Lower leg skin (tissue), 4 donors: ENCODE measurements around the gene MAP1LC3A. TPM values are rescaled to one million over a fixed set of nuclear protein-coding genes. Genes with fewer than 3 reads are reported as not detected.
A peak's percentile ranks its signal among the peaks of the same experiment; 100 is the strongest.

Source experiments
- DNase-seq, 2 donors: peaks; one replicate each; pipeline ENCODE4 v3.0.0-alpha.2; 2019; ENCODE audit warnings: low spot score in 2 of 2
- H3K4me3 ChIP-seq: fragments of 200-600 bp; sonication (generic); 2 replicates; pipeline ENCODE4 v1.5.1; 2017; ENCODE audit warnings: mild to moderate bottlenecking, low read depth; ENCODE audit not compliant: poor library complexity, severe bottlenecking
- POLR2A ChIP-seq, 2 donors: fragments of 450-650 bp; IDR thresholded peaks; one replicate each; pipeline ENCODE4 v1.6.1; 2016 to 2017; ENCODE audit warnings: antibody characterized with exemption in 2 of 2, mild to moderate bottlenecking in 1 of 2, moderate library complexity in 1 of 2
- WGBS, 2 donors: methylation state at CpG; one replicate each; pipeline ENCODE4 v1.1.5; 2018; 5-methylcytosine and 5-hydroxymethylcytosine counted together
- intact Hi-C: fragments of 100-400 bp; cut with DNase I; formaldehyde crosslinking; loops from one replicate; pipeline ENCODE4 v1.15.0; 2023; ENCODE audit warnings: low total_unique reads
- total RNA-seq, 4 donors: library from RNA; depleted of rRNA; stranded (reverse); fragments of >200 nt; gene quantifications; one replicate each; pipeline ENCODE4 v1.1.0, GENCODE V29; 2016
- TF ChIP-seq, protein P1 (sequence below), 3 donors: fragments of 450-650 bp; IDR thresholded peaks; one replicate each; pipeline ENCODE4 v1.5.1; 2016; ENCODE audit warnings: antibody characterized with exemption in 3 of 3, mild to moderate bottlenecking in 3 of 3, moderate library complexity in 2 of 3

The MAP1LC3A gene
- total RNA-seq, 4 donors from 2014 or later = 127 to 293 (median 147) TPM

DNA sequence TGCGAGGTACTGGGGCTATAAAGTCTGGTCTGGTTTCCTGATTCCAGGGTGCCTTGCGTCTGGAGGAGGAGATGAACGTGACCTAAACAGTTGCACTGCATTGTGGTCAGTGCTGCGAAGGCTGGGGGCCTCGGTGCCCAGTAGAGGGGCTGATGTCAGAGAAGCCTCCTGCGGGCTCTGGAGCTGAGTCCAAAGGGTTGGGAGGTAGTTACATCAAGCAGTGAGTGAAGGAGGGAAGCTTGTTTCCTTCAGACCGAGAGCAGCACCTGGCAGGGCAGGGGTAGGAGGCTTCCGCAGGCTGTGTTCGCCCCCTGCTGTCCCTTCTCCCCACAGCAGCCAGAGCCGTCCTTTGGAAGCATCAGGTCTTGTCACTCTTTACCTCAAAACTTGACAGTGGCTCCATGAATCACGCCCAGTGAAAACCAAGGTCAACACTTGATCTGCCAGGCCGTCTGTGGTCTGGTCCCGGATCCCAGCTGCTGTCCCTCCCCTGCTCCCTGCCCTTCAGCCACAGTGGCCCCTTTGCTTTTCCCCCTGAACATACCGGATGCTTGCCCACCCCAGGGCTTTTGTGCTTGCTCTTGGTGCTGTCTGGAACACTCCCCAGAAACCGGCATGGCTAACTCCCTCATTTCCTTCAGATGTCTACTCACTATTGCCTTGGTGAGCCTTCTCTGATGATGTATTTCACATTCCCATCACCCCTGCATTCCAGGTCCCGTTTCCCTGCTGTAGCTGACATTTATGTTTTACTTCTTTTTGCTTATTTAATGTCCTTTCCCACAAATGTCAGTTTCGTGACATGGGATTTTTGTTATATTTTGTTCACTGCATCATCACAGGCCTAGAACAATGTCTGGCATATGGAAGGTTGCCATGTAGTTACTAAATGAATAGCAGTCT is 35.3 kb upstream of the MAP1LC3A start:
- H3K4me3 ChIP-seq = no peak overlapping the region
- intact Hi-C loops = no loop called here
- TF ChIP-seq, protein P1, sequence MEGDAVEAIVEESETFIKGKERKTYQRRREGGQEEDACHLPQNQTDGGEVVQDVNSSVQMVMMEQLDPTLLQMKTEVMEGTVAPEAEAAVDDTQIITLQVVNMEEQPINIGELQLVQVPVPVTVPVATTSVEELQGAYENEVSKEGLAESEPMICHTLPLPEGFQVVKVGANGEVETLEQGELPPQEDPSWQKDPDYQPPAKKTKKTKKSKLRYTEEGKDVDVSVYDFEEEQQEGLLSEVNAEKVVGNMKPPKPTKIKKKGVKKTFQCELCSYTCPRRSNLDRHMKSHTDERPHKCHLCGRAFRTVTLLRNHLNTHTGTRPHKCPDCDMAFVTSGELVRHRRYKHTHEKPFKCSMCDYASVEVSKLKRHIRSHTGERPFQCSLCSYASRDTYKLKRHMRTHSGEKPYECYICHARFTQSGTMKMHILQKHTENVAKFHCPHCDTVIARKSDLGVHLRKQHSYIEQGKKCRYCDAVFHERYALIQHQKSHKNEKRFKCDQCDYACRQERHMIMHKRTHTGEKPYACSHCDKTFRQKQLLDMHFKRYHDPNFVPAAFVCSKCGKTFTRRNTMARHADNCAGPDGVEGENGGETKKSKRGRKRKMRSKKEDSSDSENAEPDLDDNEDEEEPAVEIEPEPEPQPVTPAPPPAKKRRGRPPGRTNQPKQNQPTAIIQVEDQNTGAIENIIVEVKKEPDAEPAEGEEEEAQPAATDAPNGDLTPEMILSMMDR (IDR thresholded peaks at IDR 0.05) = peak in 1 of 3 donors; percentile 39
- no peak for TF ChIP-seq POLR2A (IDR thresholded peaks at IDR 0.05)
- peak; percentile 15 to 89 for DNase-seq
- 58% methylated on average over 17 of the region's 17 CpGs for WGBS, 2 donors

DNA sequence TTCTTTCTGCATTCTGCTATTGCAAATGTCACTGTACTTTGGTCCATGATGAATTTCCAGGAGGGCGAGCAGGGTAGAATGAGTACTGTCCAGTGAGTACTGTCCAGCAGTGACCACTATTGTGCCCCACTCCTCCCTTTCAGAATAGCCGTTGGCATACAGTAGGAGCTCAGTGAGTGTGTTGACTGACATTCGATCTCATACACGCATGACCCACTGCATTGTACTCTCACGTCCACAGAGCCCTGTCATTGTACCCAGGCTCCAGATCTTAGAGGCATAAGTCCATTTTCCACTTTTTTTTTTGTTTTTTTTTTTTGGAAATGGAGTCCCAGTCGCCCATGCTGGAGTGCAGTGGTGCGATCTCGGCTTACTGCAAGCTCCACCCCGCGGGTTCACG is 34.1 kb upstream of the MAP1LC3A start:
- WGBS, 2 donors = 86 to 88% methylated on average over 11 of the region's 11 CpGs
- no peak for TF ChIP-seq POLR2A (IDR thresholded peaks at IDR 0.05)
- TF ChIP-seq, protein P1 (IDR thresholded peaks at IDR 0.05) = no peak
- DNase-seq = peak; percentile 8 to 71
- H3K4me3 ChIP-seq = no peak overlapping the region
- intact Hi-C loops = no loop called here

DNA sequence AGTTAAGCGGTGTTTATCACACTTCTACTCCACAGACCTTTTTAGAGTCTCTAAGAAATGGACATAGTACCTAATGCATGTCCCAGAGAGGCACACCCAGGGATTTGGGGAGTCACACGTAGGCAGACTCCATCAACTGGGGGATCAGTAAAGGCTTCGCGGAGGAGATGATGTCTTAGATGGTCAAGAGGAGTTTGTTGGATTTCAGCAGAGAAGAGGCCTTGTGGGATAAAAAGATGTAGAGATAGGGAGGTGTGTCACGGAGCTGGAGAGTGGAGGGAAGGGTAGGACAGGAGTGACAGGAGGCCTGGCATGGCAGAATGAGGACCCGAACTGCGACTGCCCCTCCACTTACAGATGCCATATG is 33.2 kb upstream of the MAP1LC3A start:
- TF ChIP-seq, protein P1 (IDR thresholded peaks at IDR 0.05) = no peak
- TF ChIP-seq POLR2A (IDR thresholded peaks at IDR 0.05) = no peak
- intact Hi-C loops = no loop called here
- no peak overlapping the region for H3K4me3 ChIP-seq
- DNase-seq = no peak
- 66 to 69% methylated on average over 7 of the region's 7 CpGs for WGBS, 2 donors

DNA sequence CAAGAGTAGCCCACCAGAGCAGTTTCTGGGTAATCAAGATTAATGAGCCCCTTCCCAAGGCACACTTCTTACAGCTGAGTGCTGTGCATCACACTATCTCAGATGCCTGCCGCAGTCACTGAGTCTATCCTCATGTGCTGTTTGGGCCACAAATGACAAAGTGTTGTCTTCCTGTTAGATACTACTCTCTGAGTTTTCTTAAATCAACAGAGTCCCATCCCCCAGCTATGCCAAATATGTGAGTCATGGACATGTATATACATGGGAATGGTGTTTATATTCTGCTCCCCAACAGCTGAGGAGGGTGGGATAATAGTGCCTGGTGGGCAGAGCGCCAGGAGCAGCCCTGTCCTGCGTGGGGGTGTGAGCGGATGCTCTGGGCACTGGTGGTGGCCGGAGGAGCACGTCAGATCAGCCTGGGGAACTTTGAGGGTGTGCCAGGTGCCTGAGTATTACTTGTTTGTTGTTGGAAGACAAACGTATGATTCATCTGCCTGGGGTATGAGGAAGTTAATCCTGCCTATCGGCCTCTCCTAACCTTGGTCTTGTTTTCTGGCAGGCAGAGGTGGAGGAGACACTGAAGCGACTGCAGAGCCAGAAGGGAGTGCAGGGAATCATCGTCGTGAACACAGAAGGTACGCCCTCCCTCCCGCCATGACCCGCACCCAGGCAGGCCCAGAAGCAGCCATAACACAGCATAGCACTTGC is 32.7 kb upstream of the MAP1LC3A start:
- intact Hi-C loops = no loop called here
- WGBS, 2 donors = 19 to 25% methylated on average over 14 of the region's 14 CpGs
- H3K4me3 ChIP-seq = no peak overlapping the region
- peak; percentile 90 to 96 for DNase-seq
- TF ChIP-seq, protein P1 (IDR thresholded peaks at IDR 0.05) = no peak
- no peak for TF ChIP-seq POLR2A (IDR thresholded peaks at IDR 0.05)

DNA sequence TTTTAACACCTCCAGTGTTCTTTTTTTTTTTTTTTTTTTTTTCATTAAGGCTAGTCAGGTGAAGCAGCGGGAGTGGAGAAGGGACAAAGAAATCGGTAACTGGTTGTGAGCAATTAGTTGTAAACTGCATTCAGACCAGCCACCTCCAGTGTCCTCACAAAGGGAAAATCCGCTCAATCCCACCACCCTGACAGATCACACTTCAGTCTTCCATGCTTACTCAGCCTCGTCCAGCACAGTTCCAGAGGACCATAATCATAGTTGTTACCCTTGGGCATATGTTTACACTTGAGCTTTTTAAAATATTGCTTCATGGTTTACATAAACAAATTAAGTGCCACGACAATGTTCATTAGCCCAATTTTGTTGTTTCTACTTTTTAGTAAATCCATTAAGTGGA is 32.1 kb upstream of the MAP1LC3A start:
- 58 to 61% methylated on average over 5 of the region's 5 CpGs for WGBS, 2 donors

More for the DNA sequence above, 32.1 kb upstream of the MAP1LC3A start:
- TF ChIP-seq, protein P1 (IDR thresholded peaks at IDR 0.05) = no peak
- no peak overlapping the region for H3K4me3 ChIP-seq
- peak in 1 of 2 donors; percentile 84 for DNase-seq
- intact Hi-C loops = no loop called here
